Sigmoid colon (tissue), 7 donors: ENCODE data around the gene CD83. TPM values are rescaled to one million over a fixed set of nuclear protein-coding genes. Genes with fewer than 3 reads are reported as not detected.

ENCODE experiments used
- DNase-seq: peaks from one replicate; pipeline ENCODE4 v3.0.0-alpha.2; 2019
- H3K27ac ChIP-seq, 4 donors: fragments of 200-600 bp; sonication (generic); one replicate each; pipeline ENCODE4 v1.5.1; 2016 to 2019; ENCODE audit warnings: mild to moderate bottlenecking in 1 of 4
- H3K27me3 ChIP-seq, 3 donors: fragments of 200-600 bp; sonication (generic); one replicate each; pipeline ENCODE4 v1.5.1; 2019; ENCODE audit warnings: mild to moderate bottlenecking in 1 of 3
- H3K36me3 ChIP-seq, 4 donors: fragments of 200-600 bp; sonication (generic); one replicate each; pipeline ENCODE4 v1.5.1; 2016 to 2019
- H3K4me1 ChIP-seq, 4 donors: fragments of 200-600 bp; sonication (generic); one replicate each; pipeline ENCODE4 v1.5.1; 2017 to 2019
- H3K4me3 ChIP-seq, 4 donors: fragments of 200-600 bp; sonication (generic); one replicate each; pipeline ENCODE4 v1.5.1; 2017 to 2019; ENCODE audit warnings: mild to moderate bottlenecking in 2 of 4, moderate library complexity in 1 of 4
- H3K9me3 ChIP-seq, 4 donors: fragments of 200-600 bp in 3 of 4; sonication (generic) in 3 of 4; one replicate each; pipeline versions ENCODE4 v1.5.1 to v1.6.1; 2013 to 2019
- CTCF ChIP-seq, 4 experiments: fragments of 450-650 bp in 3 of 4; fragments of 200-600 bp in 1 of 4; IDR thresholded peaks; one replicate each; pipeline ENCODE4 v1.5.1; 2016 to 2019; ENCODE audit warnings: antibody characterized with exemption in 4 of 4, mild to moderate bottlenecking in 3 of 4, moderate library complexity in 2 of 4
- EP300 ChIP-seq, 4 donors: sonication (generic); formaldehyde crosslinking; IDR thresholded peaks; one replicate each; pipeline ENCODE4 v1.6.1; 2017; ENCODE audit warnings: antibody characterized with exemption in 4 of 4
- POLR2A ChIP-seq, 2 donors: fragments of 450-650 bp; IDR thresholded peaks; one replicate each; pipeline ENCODE4 v1.6.1; 2016; ENCODE audit warnings: antibody characterized with exemption in 2 of 2, mild to moderate bottlenecking in 2 of 2, moderate library complexity in 2 of 2
- POLR2AphosphoS5 ChIP-seq, 4 donors: sonication (generic); formaldehyde crosslinking; IDR thresholded peaks; one replicate each; pipeline ENCODE4 v1.6.1; 2017; ENCODE audit warnings: antibody characterized with exemption in 4 of 4
- WGBS, 2 donors: extraction: QIAGEN DNeasy Blood & Tissue Kit; methylation state at CpG; one replicate each; pipeline ENCODE4 v1.1.7; 2013; 5-methylcytosine and 5-hydroxymethylcytosine counted together
- intact Hi-C: fragments of 100-400 bp; cut with DNase I; formaldehyde crosslinking; loops from one replicate; pipeline ENCODE4 v1.15.1; 2023
- polyA plus RNA-seq, 3 donors: library from polyadenylated mRNA; stranded (reverse); fragments of 200-250 nt; gene quantifications; one replicate each; pipeline ENCODE4 v1.2.3, GENCODE V29; 2013
- total RNA-seq, 4 donors: library from RNA; depleted of rRNA; stranded (reverse); fragments of >200 nt; gene quantifications; one replicate each; pipeline ENCODE4 v1.1.0, GENCODE V29; 2016
- donor health status: healthy with polysubstance abuse.
- donor health status: Bipolar disorder and iron deficiency.
- donor health status: healthy.

Gene CD83
- total and polyA plus RNA-seq, 7 donors, result 0.60 to 16.0 (median 1.6) TPM

DNA sequence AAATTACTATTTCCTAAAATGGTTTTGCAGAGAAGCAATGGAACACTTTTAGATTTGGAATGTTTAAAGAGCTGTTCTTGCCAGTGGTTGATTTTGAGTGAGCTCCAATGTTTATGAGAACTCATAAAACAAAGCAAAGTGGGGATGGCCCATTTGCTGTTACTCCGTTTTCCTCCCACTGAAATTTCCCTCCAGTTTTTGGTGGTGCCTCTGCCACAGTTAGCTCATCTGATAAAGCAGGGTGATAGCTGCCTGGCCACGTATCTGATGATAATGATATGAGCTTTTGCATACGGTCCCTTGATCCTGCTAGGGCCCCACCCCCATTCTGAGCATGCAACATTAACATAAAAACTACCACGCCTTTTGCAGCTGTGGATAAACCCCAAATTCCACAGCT, 10.4 kb downstream of the CD83 start:
- intact Hi-C loops, result loop anchor here (5.0 to 10.0 kb wide), 2 partner anchors 1367 to 1494 kb away; no protein-coding TSS in a partner anchor
- H3K4me3 ChIP-seq, result no peak overlapping the region
- H3K27me3 ChIP-seq, result no peaks in the 10 kb centered on the region
- no peaks in the 10 kb centered on the region for H3K36me3 ChIP-seq
- TF ChIP-seq POLR2A (IDR thresholded peaks at IDR 0.05), result no peak
- TF ChIP-seq CTCF (IDR thresholded peaks at IDR 0.05), result no peak
- TF ChIP-seq EP300 (IDR thresholded peaks at IDR 0.05), result no peak
- TF ChIP-seq POLR2AphosphoS5 (IDR thresholded peaks at IDR 0.05), result no peak
- 23 to 42% methylated on average over 4 of the region's 4 CpGs for WGBS, 2 donors
- no peak overlapping the region for H3K27ac ChIP-seq
- H3K4me1 ChIP-seq, result peaks cover 0 to 19% (median 15%) of the 10 kb centered on the region in 4 donors
- DNase-seq, result no peak
- no peaks in the 10 kb centered on the region for H3K9me3 ChIP-seq

GRCh38 chr6:14128746-14129145, 11.2 kb downstream of the CD83 start:
- no peak overlapping the region for H3K4me3 ChIP-seq
- WGBS, 2 donors, result 83 to 87% methylated on average over 4 of the region's 4 CpGs
- no peaks in the 10 kb centered on the region for H3K36me3 ChIP-seq
- TF ChIP-seq CTCF (IDR thresholded peaks at IDR 0.05), result no peak
- TF ChIP-seq POLR2AphosphoS5 (IDR thresholded peaks at IDR 0.05), result no peak
- no peak for TF ChIP-seq POLR2A (IDR thresholded peaks at IDR 0.05)
- no peak for TF ChIP-seq EP300 (IDR thresholded peaks at IDR 0.05)
- H3K27me3 ChIP-seq, result no peaks in the 10 kb centered on the region
- intact Hi-C loops, result loop anchor here (5.0 to 10.0 kb wide), 2 partner anchors 1366 to 1494 kb away; no protein-coding TSS in a partner anchor
- no peak overlapping the region for H3K27ac ChIP-seq
- peaks cover 0 to 19% (median 15%) of the 10 kb centered on the region in 4 donors for H3K4me1 ChIP-seq
- H3K9me3 ChIP-seq, result no peaks in the 10 kb centered on the region
- DNase-seq, result no peak

GRCh38 chr6:14129575-14129974, 12.0 kb downstream of the CD83 start:
- peak; percentile 67 for DNase-seq
- 16 to 23% methylated on average over 7 of the region's 7 CpGs for WGBS, 2 donors
- no peak for TF ChIP-seq POLR2AphosphoS5 (IDR thresholded peaks at IDR 0.05)
- no peak for TF ChIP-seq EP300 (IDR thresholded peaks at IDR 0.05)
- no peak for TF ChIP-seq POLR2A (IDR thresholded peaks at IDR 0.05)
- peak in 3 of 4 experiments; percentile 33 to 52 (median 43) for TF ChIP-seq CTCF (IDR thresholded peaks at IDR 0.05)

GRCh38 chr6:14130435-14131075, 13.0 kb downstream of the CD83 start:
- intact Hi-C loops, result no loop called here
- H3K4me3 ChIP-seq, result no peak overlapping the region
- H3K27me3 ChIP-seq, result no peaks in the 10 kb centered on the region
- no peak overlapping the region for H3K27ac ChIP-seq
- no peak for TF ChIP-seq POLR2A (IDR thresholded peaks at IDR 0.05)
- TF ChIP-seq EP300 (IDR thresholded peaks at IDR 0.05), result no peak
- no peak for TF ChIP-seq CTCF (IDR thresholded peaks at IDR 0.05)
- TF ChIP-seq POLR2AphosphoS5 (IDR thresholded peaks at IDR 0.05), result no peak
- H3K9me3 ChIP-seq, result no peaks in the 10 kb centered on the region
- no peak for DNase-seq
- peaks cover 0 to 19% (median 15%) of the 10 kb centered on the region in 4 donors for H3K4me1 ChIP-seq
- 89 to 93% methylated on average over 15 of the region's 15 CpGs for WGBS, 2 donors
- H3K36me3 ChIP-seq, result peaks cover 0 to 10% (median 2%) of the 10 kb centered on the region in 4 donors

More at GRCh38 chr6:14129575-14129974, 12.0 kb downstream of the CD83 start:
- peaks cover 0 to 19% (median 15%) of the 10 kb centered on the region in 4 donors for H3K4me1 ChIP-seq
- intact Hi-C loops, result loop anchor here (5.0 to 10.0 kb wide), 2 partner anchors 1365 to 1493 kb away; no protein-coding TSS in a partner anchor
- no peaks in the 10 kb centered on the region for H3K27me3 ChIP-seq
- H3K27ac ChIP-seq, result no peak overlapping the region
- no peaks in the 10 kb centered on the region for H3K9me3 ChIP-seq
- H3K4me3 ChIP-seq, result no peak overlapping the region
- peaks cover 0 to 6% (median 0%) of the 10 kb centered on the region in 4 donors for H3K36me3 ChIP-seq
